GM18870 (cell line): Measurements from ENCODE around the gene POLD2.
"Not testable (repeated sequence)": the region's sequence is repeated elsewhere in the genome, so short reads cannot be mapped to it uniquely, and the experiment has no call there.

ENCODE experiments used
- ATAC-seq: cut with Tn5 transposase; IDR thresholded peaks from one replicate; pipeline ENCODE4 v1.9.1; 2021; ENCODE audit warnings: moderate library complexity; ENCODE audit not compliant: unreplicated experiment

The POLD2 gene

DNA sequence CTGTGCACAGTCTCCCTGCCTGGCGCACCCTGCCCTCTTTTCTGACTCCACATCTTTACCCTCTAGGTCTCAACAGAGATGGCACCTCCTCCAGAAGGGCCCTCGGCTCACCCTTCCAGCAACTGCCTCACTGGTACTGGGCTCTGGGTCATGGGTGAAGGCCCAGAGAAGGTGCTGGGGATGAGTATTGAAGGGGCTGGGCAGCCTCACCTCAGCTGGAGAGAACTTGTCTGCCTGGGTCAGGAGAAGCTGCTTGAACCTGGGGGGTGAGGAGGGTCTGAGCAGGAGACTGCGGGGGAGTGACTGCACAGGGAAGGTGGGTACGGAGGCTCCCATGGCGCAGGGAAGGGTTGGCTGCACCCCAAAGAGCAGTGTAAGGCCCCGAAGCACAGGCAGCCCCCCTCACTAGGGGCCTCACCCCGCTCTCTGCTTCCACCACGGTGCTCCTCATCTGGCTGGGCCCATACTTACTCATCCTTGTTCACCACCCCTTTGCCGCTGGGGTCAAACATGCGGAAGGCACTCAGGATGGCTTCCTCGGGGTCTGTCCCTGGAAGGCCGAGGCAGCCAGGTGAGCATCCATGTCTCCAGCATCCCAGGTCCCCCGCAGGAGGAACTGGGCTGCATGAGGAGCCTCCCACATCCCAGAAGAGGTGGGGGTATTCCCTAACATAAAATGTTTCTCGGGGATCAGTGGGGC is 16.1 kb upstream of the POLD2 start:
- ATAC-seq, result no peak

DNA sequence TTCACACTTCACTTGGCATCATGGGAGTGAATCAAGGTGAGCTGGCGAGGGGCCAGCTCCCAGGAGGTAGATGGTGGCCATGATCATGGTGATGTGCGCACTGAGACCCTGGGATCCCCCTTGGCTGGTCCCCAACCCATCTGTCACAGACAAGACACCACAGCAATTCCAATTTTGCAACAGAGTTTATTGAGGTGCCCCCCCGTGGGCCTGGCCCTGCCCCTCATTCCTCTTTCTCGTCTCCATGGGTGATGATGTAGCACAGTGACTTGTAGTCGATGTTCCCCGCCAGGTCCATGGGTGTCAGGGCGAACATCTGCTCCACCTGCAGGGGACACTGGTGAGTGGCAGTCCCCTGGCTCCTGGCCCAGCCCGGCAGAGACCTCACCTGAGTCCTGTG is 15.3 kb upstream of the POLD2 start:
- ATAC-seq, result no peak

DNA sequence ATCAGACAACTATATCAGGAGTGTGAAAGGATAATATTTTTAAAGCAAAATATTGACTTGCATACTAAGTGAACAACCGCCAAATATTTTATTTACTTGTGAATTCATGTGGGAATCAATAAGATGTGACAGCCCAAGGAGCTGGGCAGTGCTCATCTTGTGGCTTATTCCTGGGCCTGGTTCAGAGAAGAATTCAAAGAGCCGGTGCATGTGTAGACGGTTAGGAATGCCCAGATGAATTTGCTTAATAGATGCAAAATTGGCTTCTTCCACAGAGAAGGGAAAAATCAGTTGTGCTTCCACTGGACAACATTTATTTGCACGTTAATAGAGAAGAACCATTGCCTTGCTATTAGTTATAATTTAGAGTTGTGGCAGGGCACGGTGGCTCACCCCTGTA is 13.4 kb upstream of the POLD2 start:
- no peak for ATAC-seq

DNA sequence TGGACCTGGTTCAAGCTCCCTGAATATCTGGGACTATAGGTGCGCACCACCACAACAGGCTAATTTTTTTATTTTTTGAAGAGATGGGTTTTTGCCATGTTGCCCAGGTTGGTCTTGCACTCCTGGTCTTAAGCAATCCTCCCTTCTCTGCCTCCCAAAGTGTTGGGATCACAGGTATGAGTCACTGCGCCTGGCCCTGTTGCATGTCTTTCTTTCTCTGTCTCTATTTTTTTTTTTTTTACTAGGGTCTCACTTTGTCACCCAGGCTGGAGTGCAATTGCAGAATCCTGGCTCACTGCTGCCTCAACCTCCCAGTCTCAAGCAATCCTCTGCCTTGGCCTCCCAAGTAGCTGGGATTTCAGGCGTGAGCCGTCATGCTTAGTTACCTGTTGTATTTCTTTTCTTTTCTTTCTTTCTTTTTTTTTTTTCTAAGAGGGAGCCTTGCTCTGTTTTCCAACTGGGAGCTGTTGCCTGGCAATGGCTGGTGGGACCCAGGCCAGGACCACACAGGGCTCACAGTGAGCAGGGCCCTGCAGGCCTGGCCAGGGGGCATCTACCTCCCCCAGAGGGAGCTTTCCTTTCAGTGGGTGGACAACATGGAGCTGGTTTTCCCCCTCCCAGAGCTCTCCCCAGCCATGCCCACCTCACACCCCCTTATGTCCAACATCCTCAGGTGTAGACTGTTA is 11.7 kb upstream of the POLD2 start:
- ATAC-seq, result no peak

DNA sequence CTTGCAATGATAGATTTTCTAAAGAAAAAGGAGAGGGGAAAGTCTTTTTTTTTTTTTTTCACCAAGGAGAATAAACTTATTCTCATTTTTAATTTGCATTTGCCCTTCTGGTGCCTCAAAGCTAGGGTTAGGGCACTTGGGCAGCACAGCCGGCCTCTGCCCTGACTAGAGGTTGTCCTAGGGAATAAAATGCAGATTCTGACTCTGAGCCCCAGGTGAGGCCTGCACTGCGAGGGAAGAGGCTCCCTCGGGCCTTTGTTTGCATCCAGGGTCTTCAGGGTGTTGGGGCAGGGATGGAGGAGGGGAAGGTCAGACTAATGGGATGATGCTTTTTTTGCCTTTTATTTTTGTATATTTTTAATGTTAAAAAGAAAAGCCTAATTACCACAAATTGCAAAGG is 9.9 kb upstream of the POLD2 start:
- ATAC-seq, result no peak

DNA sequence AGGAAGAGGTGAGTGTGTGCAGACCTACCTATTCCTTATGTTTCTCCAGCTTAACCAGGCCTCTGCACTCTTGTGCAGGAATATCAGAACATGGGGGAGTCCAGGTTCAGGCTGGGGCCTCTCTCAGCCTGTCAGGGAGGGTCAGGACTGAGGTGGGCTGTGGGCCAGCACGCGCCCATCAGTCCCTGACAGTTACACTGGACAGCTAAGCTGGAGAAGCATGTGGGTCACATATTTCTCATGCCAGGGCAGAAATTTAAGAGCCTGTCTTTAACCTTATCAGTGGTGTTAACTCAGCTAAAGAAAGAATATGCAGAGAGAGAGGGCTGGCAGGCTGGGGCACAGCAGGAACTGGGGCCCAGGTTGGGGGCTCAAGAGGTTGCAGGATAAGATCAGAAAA is 8.7 kb upstream of the POLD2 start:
- no peak for ATAC-seq

DNA sequence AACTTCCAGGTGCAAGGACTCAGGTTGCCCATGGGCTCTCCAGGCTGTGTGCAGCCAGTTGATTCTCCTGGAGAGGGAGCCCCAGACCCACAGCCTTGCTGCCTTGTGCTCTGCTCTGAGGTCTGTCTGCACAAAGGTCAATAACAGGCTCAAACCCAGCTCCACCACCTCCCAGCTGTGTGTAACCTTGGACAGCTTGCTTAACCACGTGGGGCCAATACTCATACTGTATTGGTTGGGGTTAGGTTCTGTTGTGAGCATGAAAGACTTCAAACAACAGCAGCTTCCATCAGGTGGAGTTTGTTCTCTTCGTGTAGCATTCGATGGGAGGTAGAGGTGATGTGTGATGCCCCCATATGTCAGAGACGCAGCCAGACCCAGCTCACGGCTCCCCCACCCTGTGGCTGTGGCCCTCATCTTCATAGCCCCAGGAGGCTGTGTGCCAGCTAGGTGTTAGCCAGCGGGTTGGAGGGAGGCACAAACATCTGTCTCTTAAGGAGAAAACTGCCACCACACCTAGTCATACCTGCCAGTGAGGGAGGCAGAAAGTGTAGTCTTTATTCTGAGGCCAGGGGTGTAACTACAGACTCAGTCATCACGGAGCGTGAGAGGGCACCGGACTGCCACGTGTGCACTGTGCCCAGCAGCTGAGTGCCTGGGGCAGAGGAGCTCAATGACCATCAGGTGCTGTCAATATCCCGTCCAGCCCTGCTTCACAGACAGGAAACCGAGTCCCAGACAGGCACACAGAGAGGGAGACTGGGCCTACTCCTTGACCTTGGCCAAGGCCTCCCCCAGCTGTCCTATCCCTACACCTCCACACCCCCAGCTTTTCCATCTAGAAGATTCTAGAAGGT is 8.1 kb upstream of the POLD2 start:
- ATAC-seq, result no peak

DNA sequence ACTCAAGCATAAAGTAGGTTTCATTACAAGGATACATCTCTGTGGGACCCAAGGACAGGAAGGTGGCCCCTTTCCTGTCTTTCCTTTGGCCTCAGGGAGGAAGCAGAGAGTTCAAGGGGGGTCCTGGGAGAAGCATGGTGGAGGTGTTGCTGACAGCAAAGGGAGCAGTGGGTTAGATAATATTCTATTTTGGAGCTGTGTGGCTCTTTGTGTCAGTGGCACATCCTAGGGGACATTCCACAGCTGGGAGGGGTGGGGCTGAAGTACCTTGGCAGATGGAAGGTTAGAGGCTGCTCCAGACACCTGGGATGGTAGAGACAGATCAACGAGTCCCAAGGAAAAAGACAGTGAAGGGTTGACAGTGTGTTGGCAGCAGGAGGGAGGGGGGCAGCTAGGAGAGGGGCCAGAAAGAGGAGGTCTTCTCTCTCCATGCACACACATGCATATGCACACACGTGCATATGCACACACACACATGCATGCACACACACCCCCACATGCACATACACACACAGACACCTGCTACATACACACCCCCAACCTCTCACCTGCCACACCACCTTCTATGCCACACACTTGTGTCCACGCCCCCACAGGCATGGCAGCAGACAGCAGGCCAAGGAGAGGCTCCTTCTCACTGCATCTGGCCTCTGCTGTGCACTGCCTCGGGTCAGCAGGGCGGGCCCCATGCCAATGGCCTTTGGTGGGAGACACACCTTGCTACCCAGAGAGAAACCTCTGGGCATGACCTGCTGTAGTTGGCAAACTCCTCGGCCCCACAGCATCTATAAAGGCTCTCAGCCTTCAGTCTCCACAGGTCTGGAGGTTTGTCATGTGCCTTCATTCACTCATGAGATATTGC is 5.6 kb upstream of the POLD2 start:
- ATAC-seq, result no peak

DNA sequence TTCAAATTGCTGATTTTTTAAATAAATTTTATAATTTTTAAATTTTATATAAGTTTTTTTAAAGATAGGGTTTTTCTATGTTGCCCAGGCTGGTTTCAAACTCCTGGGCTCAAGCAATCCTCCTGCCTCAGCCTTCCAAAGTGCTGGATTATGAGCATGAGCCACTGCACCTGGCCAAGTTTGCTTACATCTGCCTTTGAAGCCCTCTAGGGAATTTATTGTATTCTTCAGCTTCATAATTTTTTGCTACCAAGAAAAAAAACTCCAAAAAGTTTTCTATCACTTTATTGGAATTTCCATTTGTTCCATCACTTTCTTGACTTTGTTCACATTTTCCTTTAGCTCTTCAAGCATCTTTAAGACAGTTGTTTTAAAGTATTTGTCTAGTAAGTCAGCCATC is 3.8 kb upstream of the POLD2 start:
- no peak for ATAC-seq

DNA sequence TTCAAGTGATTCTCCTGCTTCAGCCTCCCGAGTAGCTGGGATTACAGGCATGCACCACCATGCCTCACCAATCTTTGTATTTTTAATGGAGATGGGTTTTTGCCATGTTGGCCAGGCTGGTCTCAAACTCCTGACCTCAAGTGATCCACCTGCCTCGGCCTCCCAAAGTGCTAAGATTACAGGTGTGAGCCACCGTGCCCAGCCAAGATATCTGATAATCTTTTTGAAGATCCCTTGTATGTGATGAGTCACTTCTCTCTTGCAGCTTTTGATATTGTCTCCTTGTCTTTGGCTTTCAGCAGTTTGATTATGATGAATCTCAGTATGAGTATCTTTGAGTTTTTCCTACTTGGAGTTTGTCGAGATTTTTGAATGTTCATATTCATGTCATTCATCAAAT is 3.2 kb upstream of the POLD2 start:
- ATAC-seq, result not testable (repeated sequence)

DNA sequence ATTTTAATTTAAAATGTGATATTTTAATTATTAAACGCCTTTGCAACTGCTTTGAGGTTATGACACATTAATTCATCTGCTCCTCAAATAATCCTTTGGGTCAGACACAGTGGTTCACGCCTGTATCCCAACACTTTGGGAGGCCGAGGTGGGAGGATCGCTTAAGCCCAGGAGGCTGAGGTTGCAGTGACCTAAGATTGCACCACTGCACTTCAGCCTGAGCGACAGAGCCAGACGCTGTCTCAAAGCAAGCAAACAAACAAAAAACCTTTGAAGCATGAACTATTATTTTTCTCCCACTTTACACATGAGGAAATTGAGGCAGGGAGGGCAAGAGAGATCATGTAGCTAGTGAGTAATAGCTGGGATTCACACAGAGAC is 1.5 kb upstream of the POLD2 start:
- no peak for ATAC-seq

DNA sequence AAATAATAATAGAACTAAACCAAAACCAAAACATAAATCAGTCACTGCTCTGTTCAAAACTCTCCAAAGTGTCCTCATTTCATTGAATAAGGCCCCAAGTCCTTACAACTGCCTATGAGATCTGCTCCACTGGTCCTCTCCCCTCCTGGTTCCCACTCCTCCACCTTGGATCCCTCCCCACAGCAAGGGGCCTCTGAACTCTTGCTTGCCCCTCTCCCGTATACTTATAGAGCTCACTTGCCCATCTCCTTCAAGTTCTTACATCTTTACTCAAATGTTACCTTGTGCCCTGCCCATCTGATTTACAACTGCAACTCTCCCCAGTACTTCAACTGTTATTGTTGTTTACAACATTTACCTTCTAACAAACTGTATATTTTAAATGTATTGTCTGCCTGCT is 819 bp downstream of the POLD2 start:
- ATAC-seq, result no peak

DNA sequence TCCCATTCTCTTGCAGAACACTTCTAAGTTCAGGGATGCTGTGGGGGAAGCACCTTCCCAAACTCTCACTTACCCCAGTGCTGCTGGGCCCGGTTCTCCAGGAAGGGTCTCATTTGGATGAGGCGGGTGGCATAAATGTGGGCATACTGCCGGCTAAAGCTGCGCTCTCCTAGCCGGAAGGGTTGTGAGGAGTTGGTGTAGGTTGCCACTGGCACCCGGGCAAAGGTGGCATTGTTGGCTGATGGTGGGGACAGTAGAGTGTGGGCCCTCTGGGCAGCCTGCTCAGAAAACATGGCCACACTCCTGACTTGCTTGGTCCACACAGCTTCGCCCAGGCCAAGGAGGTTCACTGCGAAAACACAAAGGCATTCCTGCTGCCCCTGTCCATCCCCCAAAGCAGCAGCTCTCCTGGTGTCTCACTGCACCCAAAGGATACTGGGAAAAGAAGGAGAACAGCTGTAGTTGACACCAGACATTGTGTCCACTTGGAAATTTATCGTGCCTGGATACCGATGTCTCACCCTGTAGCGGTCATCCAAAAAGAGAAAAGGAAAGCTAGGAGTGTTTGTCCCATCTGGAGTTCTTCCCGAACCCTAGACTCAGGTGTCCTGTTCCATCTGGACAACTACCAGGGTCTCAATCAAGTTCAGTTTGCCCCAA is 1.5 kb downstream of the POLD2 start:
- no peak for ATAC-seq

DNA sequence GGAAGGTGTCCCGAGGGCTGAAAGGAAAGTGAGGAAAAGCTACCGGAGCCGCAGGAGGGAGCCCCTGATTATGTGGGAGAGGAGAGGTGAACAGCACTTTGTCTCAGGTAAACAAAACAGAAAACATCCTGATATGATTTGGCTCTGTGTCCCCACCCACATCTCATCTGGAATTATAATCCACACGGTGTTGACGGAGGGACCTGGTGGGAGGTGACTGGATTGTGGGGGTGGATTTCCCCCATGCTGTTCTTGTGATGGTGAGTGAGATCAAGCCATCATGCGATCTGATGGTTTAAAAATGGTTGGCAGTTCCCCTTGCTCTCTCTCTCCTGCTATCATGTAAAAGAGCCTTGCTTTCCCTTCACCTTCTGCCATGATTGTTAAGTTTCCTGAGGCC is 3.0 kb downstream of the POLD2 start:
- no peak for ATAC-seq

DNA sequence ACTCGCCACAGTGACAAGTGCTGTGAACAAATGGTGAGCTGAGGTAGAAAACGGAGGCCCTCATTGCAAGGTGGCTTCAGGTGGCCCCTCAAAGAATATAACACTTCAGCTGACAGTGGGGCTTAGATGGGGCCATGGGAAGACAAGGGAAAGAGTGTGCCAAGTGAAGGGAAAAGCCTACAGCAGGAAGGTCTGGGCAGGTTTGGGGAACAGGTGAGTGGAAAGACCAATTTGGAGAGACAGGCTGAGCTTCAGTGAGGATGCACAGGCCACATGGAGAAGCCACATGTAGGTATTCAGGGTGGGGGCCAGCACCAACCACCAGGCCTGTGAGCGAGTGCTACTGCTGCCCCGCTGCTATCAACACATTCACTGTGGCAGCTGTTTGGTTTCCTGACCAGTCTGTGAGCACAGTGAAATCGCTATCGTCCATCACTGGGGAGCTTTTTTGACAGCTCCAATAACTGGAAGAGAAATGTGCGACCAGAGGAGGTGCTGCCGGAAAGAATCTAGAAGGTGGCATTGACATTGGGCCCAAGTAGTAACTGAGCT is 3.4 kb downstream of the POLD2 start:
- no peak for ATAC-seq

DNA sequence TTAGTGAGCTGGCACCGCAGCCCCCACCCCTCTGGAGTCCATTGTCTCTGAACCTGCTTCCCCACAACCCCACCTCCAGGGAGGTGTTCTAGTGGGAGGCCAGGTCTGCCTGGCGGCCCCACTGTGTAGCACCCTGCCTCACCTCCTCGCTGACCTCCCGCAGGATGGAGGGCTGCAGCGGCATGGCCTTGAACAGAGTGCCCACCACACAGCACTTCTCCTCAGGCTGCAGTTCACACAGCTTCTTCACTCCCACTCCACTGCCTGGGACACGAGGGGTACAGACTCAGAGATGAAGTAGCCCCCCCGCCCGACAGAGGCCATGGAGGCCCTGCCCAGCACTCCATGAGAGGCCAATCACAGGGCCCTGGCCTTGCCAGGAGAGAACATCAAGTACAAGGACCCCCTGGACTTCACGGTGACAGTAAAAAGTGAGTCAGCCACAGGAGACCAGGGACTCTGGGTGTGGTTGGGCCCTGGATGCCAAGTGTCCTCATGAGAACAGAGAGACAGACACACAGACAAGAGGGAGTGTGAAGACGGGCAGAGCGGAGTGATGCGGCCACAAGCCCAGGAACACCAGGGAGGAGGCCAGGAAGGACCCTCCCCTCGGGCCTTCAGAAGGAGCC is 5.4 kb downstream of the POLD2 start:
- no peak for ATAC-seq

DNA sequence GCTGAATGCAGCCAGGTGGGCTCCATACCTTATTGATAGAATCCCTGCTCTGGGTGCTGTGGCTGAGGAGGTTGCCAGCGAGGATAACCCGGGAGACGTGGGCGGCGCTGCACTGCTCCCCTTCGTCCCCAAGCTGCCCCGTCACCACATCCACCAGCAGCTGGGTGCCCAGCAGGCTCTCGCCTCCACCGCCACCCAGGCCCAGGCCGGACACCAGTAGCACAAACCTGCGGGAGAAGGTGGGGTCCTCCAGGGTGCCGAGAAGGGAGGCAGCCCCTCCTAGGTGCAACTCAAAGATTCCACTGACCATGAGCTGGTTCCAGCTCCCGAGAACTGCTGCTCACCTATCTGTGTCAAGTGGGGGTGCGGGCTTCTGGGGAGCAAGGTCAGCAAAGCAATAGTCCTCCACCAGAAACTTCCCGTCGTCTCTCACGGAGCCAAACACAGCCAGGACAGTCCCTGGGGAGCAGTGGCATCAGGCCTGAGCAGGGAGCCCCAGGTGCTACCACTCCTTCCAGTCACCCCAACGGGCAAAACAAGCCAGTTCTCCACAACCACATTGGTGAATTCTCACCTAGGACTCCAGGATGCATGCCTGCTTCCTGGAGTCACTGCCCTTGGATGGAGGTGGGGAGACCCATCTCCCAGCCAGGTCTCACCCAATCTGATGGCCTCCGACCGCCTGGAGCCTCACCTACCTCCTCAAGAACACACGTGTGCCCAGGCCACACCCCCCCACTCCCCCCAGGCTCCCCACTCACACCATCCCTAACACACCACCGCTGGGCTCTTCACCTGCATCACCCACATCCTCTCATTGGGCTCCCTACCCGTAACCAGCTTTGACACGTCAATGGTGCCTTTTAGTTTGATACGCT is 6.3 kb downstream of the POLD2 start:
- ATAC-seq, result no peak

DNA sequence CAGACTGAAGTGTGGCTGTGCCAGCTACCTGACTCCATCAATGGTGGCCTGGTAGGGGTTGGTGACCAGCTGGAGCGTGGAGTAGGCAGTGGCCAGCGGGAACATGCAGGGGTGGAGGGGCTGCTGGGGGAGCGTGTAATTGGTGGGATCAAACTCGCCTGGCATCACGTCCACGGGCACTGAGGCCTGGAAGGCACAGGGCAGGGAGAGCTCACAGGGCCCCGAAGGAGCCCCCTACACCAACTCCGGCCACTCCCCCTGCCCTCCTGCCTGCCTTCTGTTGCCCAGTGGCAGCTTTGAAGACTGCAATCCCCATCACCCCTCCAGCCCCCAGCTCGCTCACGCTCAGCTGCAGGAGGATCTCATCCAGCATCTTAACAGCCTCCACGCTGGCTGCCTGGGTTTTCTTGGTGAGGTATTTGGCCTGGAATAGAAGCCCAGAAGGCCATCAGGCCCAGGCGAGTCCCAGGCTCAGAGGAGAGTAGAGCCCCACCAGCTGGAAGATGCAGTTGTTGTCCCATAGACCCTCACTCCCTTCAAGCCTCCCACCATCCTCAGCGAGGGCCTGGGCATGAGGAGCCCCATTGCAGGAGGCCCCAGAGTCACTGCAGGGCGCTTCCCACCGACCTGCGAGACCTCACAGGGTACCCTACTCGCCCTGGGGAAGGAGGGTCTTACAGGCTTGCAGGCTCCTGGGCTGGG is 7.1 kb downstream of the POLD2 start:
- no peak for ATAC-seq
